Mucosa of gallbladder (tissue), 1 donor: Measurements from ENCODE around the gene AOC2. TPM values are rescaled to one million over a fixed set of nuclear protein-coding genes. Genes with fewer than 3 reads are reported as not detected.
"Not testable (repeated sequence)": the region's sequence is repeated elsewhere in the genome, so short reads cannot be mapped to it uniquely, and the experiment has no call there.

Experiments
- DNase-seq: peaks from one replicate; pipeline ENCODE4 v3.0.0-alpha.2; 2020; ENCODE audit warnings: low spot score
- total RNA-seq: library from RNA; stranded (reverse); gene quantifications from one replicate; pipeline ENCODE4 v1.2.1, GENCODE V29; 2021
- donor health status: DM: no; HTN: no; CAD: no.

AOC2 gene
- total RNA-seq, 1 donor from 2014 or later = 1.4 TPM

- not testable (repeated sequence) for DNase-seq
Measured at GRCh38 chr17:42881706-42882105, 37.3 kb downstream of the AOC2 start.

GRCh38 chr17:42882166-42882565 is 37.8 kb downstream of the AOC2 start:
- no peak for DNase-seq

- DNase-seq = no peak
Measured at GRCh38 chr17:42883802-42884558, 39.6 kb downstream of the AOC2 start.

GRCh38 chr17:42885806-42886205 is 41.4 kb downstream of the AOC2 start:
- DNase-seq = not testable (repeated sequence)

- DNase-seq = peak; percentile 75
Measured at GRCh38 chr17:42886283-42887176, 42.1 kb downstream of the AOC2 start.

- DNase-seq = no peak
Measured at GRCh38 chr17:42889809-42890208, 45.4 kb downstream of the AOC2 start.

- peak; percentile 46 for DNase-seq
Measured at GRCh38 chr17:42891539-42892152, 47.3 kb downstream of the AOC2 start.

- DNase-seq = no peak
Measured at GRCh38 chr17:42893359-42893758, 49.0 kb downstream of the AOC2 start.

- peak; percentile 87 for DNase-seq
Measured at GRCh38 chr17:42894283-42895184, 50.2 kb downstream of the AOC2 start.

- DNase-seq = peak; percentile 66
Measured at GRCh38 chr17:42895185-42895555, 50.8 kb downstream of the AOC2 start.

GRCh38 chr17:42898147-42898811 is 53.9 kb downstream of the AOC2 start:
- DNase-seq = peak; percentile 33

GRCh38 chr17:42899981-42900380 is 55.6 kb downstream of the AOC2 start:
- not testable (repeated sequence) for DNase-seq

Other genes with a start within 250 kb of the AOC2 start
- 78.8 TPM for gene RETREG3, start 235.2 kb upstream of the AOC2 start, total RNA-seq
- gene TUBG1, start 234.9 kb upstream of the AOC2 start, total RNA-seq = 40.2 TPM
- gene TUBG2, start 185.3 kb upstream of the AOC2 start, total RNA-seq = 30.8 TPM
- gene PLEKHH3, start 167.6 kb upstream of the AOC2 start, total RNA-seq = 36.1 TPM
- 0.49 TPM for gene CCR10, start 162.7 kb upstream of the AOC2 start, total RNA-seq
- 8.1 TPM for gene CNTNAP1, start 162.0 kb upstream of the AOC2 start, total RNA-seq
- gene EZH1, start 99.5 kb upstream of the AOC2 start, total RNA-seq = 50.4 TPM
- 22.7 TPM for gene RAMP2, start 83.4 kb upstream of the AOC2 start, total RNA-seq
- 57.1 TPM for gene VPS25, start 71.1 kb upstream of the AOC2 start, total RNA-seq
- 0.37 TPM for gene WNK4, start 64.0 kb upstream of the AOC2 start, total RNA-seq
- 78.0 TPM for gene COA3, start 45.9 kb upstream of the AOC2 start, total RNA-seq
- gene CNTD1, start 45.7 kb upstream of the AOC2 start, total RNA-seq = 0.89 TPM
- gene BECN1, start 20.3 kb upstream of the AOC2 start, total RNA-seq = 71.3 TPM
- 88.5 TPM for gene PSME3, start 11.2 kb upstream of the AOC2 start, total RNA-seq
- gene AOC3, start 6.6 kb downstream of the AOC2 start, total RNA-seq = 125 TPM
- 17.3 TPM for gene G6PC1, start 56.2 kb downstream of the AOC2 start, total RNA-seq
- 28.2 TPM for gene AARSD1, start 119.9 kb downstream of the AOC2 start, total RNA-seq
- 4.7 TPM for gene PTGES3L, start 135.5 kb downstream of the AOC2 start, total RNA-seq
- gene RUNDC1, start 136.0 kb downstream of the AOC2 start, total RNA-seq = 26.0 TPM
- gene RPL27, start 153.8 kb downstream of the AOC2 start, total RNA-seq = 611 TPM
- gene IFI35, start 162.2 kb downstream of the AOC2 start, total RNA-seq = 27.0 TPM
- gene VAT1, start 177.8 kb downstream of the AOC2 start, total RNA-seq = 122 TPM
- gene RND2, start 180.7 kb downstream of the AOC2 start, total RNA-seq = 2.8 TPM